GM12878 (cell line): ENCODE data around the gene TOR1A. TPM values are rescaled to one million over a fixed set of nuclear protein-coding genes. Genes with fewer than 3 reads are reported as not detected.

Experiments
- ATAC-seq: fragments of 200-7000 bp; cut with Tn5 transposase; 3 replicates; pipeline ENCODE4 v1.9.1; 2020; ENCODE audit warnings: mild to moderate bottlenecking, moderate library complexity
- BruUV-seq: library from RNA; stranded (reverse); fragments of 400-500 nt; replicated peaks from 2 replicates; lab custom pipeline; 2021; lab: Mats Ljungman, UMichigan
- CTCF ChIA-PET: fragments of 300-600 bp; sonication (Branson Sonifier 250); formaldehyde crosslinking; extraction: SDS; loops from one replicate; lab custom pipeline; 2021; ENCODE audit warnings: inconsistent platforms; lab: Yijun Ruan, JAX
- POLR2A ChIA-PET: fragments of 350-600 bp; formaldehyde crosslinking; extraction: SDS; loops from one replicate; lab custom pipeline; 2021; ENCODE audit warnings: inconsistent platforms; lab: Charles Lee
- RAD21 ChIA-PET: fragments of 300-600 bp; sonication (Branson Sonifier 250); formaldehyde crosslinking; loops from one replicate; lab custom pipeline; 2023; ENCODE audit warnings: antibody characterized with exemption; ENCODE audit not compliant: unreplicated experiment; lab: Charles Lee
- SMC1A ChIA-PET: fragments of 300-600 bp; sonication (Branson Sonifier 250); formaldehyde crosslinking; loops from one replicate; lab custom pipeline; 2023; ENCODE audit not compliant: unreplicated experiment, uncharacterized antibody; lab: Charles Lee
- DNase-seq: peaks from one replicate; pipeline ENCODE4 v3.0.0-alpha.2; 2011; ENCODE audit warnings: low read depth, low spot score
- FAIRE-seq: peaks from 3 replicates; lab custom pipeline; 2011; peaks lifted over from hg19 to GRCh38; lab: Jason Lieb, UNC
- H2AFZ ChIP-seq: 2 replicates; pipeline ENCODE4 v1.6.0; 2011; ENCODE audit warnings: low read depth, low read length, control low read depth; ENCODE audit not compliant: control insufficient read depth
- H3K27ac ChIP-seq: 2 replicates; pipeline ENCODE4 v1.5.1; 2011; ENCODE audit warnings: control low read depth; ENCODE audit not compliant: control insufficient read depth, insufficient read depth
- H3K27me3 ChIP-seq, 2 experiments: replicated peaks in 1 of 2; 2 replicates each; pipeline versions ENCODE4 v1.6.0 to v1.6.1; 2011; ENCODE audit warnings: low read length in 1 of 2; ENCODE audit not compliant: control insufficient read depth in 2 of 2, insufficient read depth in 2 of 2
- H3K36me3 ChIP-seq, 2 experiments: 2 replicates each; pipeline ENCODE4 v1.5.1; 2011; ENCODE audit warnings: low read length in 1 of 2; ENCODE audit not compliant: control insufficient read depth in 2 of 2, insufficient read depth in 2 of 2
- H3K4me1 ChIP-seq: 2 replicates; pipeline ENCODE4 v1.6.1; 2011; ENCODE audit warnings: mild to moderate bottlenecking, low read length, moderate library complexity, mixed read lengths; ENCODE audit not compliant: control insufficient read depth, insufficient read depth
- H3K4me2 ChIP-seq: 2 replicates; pipeline ENCODE4 v1.6.0; 2011; ENCODE audit warnings: control low read depth; ENCODE audit not compliant: control insufficient read depth, insufficient read depth
- H3K4me3 ChIP-seq: fragments of 200-600 bp; sonication (generic); 2 replicates; pipeline ENCODE4 v1.5.1; 2016
- H3K79me2 ChIP-seq: 2 replicates; pipeline ENCODE4 v1.6.0; 2011; ENCODE audit warnings: low read length; ENCODE audit not compliant: control insufficient read depth, insufficient read depth
- H3K9ac ChIP-seq: 2 replicates; pipeline ENCODE4 v1.8.0; 2011; ENCODE audit warnings: low read length, control low read depth, mixed read lengths; ENCODE audit not compliant: control insufficient read depth, insufficient read depth
- H3K9me3 ChIP-seq: replicated peaks from 3 replicates; pipeline ENCODE4 v1.5.1; 2011; ENCODE audit warnings: mild to moderate bottlenecking, low read length; ENCODE audit not compliant: control insufficient read depth, insufficient read depth
- H4K20me1 ChIP-seq: 2 replicates; pipeline ENCODE4 v1.6.0; 2011; ENCODE audit not compliant: control insufficient read depth, insufficient read depth
- CBX5 ChIP-seq: sonication (generic); IDR thresholded peaks from 2 replicates; pipeline ENCODE4 v1.6.1; 2016; ENCODE audit warnings: low read depth, moderate library complexity, mild to moderate bottlenecking, inconsistent platforms
- CHD2 ChIP-seq: IDR thresholded peaks from 2 replicates; pipeline ENCODE4 v1.6.1; 2011; ENCODE audit warnings: low read depth, low read length, improper control_type of control experiment, borderline replicate concordance
- DPF2 ChIP-seq: fragments of 450-650 bp; IDR thresholded peaks from 2 replicates; pipeline ENCODE4 v1.6.1; 2017; ENCODE audit warnings: mild to moderate bottlenecking
- E2F4 ChIP-seq: IDR thresholded peaks from 2 replicates; pipeline ENCODE4 v1.6.1; 2012; ENCODE audit warnings: low read depth, low read length, improper control_type of control experiment
- ELK1 ChIP-seq: IDR thresholded peaks from 2 replicates; pipeline ENCODE4 v1.6.1; 2012; ENCODE audit warnings: low read depth, low read length, improper control_type of control experiment
- FOXM1 ChIP-seq: IDR thresholded peaks from 2 replicates; pipeline ENCODE4 v1.6.1; 2012; ENCODE audit warnings: low read depth, mild to moderate bottlenecking, inconsistent platforms, low read length, moderate library complexity
- MEF2B ChIP-seq: fragments of 450-650 bp; IDR thresholded peaks from 2 replicates; pipeline ENCODE4 v1.6.1; 2018; ENCODE audit warnings: mild to moderate bottlenecking, moderate library complexity; ENCODE audit not compliant: partially characterized antibody, poor library complexity, severe bottlenecking
- NBN ChIP-seq: fragments of 450-650 bp; IDR thresholded peaks from 2 replicates; pipeline ENCODE4 v1.6.1; 2016
- NFIC ChIP-seq: IDR thresholded peaks from 2 replicates; pipeline ENCODE4 v1.6.1; 2012; ENCODE audit warnings: low read depth, mild to moderate bottlenecking, inconsistent platforms, low read length, moderate library complexity
- PAX8 ChIP-seq: fragments of 450-650 bp; IDR thresholded peaks from 2 replicates; pipeline ENCODE4 v1.6.1; 2017; ENCODE audit warnings: mild to moderate bottlenecking, moderate library complexity
- SREBF1 ChIP-seq: IDR thresholded peaks from 2 replicates; pipeline ENCODE4 v1.6.1; 2012; ENCODE audit warnings: mild to moderate bottlenecking, low read length
- SUZ12 ChIP-seq: fragments of 200-600 bp; sonication (generic); IDR thresholded peaks from one replicate; pipeline ENCODE4 v1.6.1; 2018; ENCODE audit warnings: antibody characterized with exemption, mild to moderate bottlenecking; ENCODE audit not compliant: unreplicated experiment
- TAF1 ChIP-seq: IDR thresholded peaks from 2 replicates; pipeline ENCODE4 v1.6.1; 2011; ENCODE audit warnings: mild to moderate bottlenecking, low read depth, low read length, borderline replicate concordance
- WRNIP1 ChIP-seq: IDR thresholded peaks from 2 replicates; pipeline ENCODE4 v1.6.1; 2011; ENCODE audit warnings: low read depth, low read length, improper control_type of control experiment, borderline replicate concordance
- ZBTB11 ChIP-seq: fragments of 450-650 bp; formaldehyde crosslinking; IDR thresholded peaks from 2 replicates; pipeline ENCODE4 v1.5.0; 2022; ENCODE audit warnings: mild to moderate bottlenecking, missing genetic modification characterization
- ZNF274 ChIP-seq: IDR thresholded peaks from one replicate; pipeline ENCODE4 v1.8.0; 2011; ENCODE audit not compliant: insufficient read length, insufficient read depth
- WGBS: methylation state at CpG from one replicate; pipeline ENCODE4 v1.1.6; 2016; ENCODE audit warnings: low lambda C conversion rate; ENCODE audit not compliant: insufficient replicate concordance, insufficient coverage; ENCODE audit errors: missing lambda C conversion rate; 5-methylcytosine and 5-hydroxymethylcytosine counted together
- in situ Hi-C: fragments of 300-500 bp; cut with MboI; formaldehyde crosslinking; loops from 9 replicates; pipeline ENCODE4 v1.14.3; 2018; ENCODE audit warnings: mixed read lengths
- intact Hi-C: fragments of 100-400 bp; cut with micrococcal nuclease; formaldehyde crosslinking; loops from one replicate; pipeline ENCODE4 v1.14.2; 2022; ENCODE audit not compliant: unreplicated experiment
- polyA plus RNA-seq, 11 experiments: library from polyadenylated mRNA; depleted of rRNA in 4 of 11; unstranded in 6 of 11; stranded (reverse) in 5 of 11; fragments of >200 nt; fragmentation: Nextera tagmentation in 4 of 11; fragmentation: Illumina TruSeq in 1 of 11; extraction: Ambion mirVana in 4 of 11; extraction: Trizol in 1 of 11; gene quantifications; 1 replicate in 1 of 11; 2 replicates in 10 of 11; pipeline versions ENCODE4 v1.2.1 to v1.2.3, GENCODE V29; 2011 to 2016; ENCODE audit warnings: inconsistent platforms in 2 of 11, missing spikeins in 2 of 11, low read depth in 1 of 11
- total RNA-seq, 4 experiments: library from RNA; depleted of rRNA in 3 of 4; stranded (reverse); fragments of >200 nt in 3 of 4; fragmentation: Illumina TruSeq in 1 of 4; extraction: Trizol in 1 of 4; gene quantifications; 2 replicates each; pipeline versions ENCODE4 v1.2.1 to v1.2.3, GENCODE V29; 2013 to 2021
- TF ChIP-seq, protein P1 (sequence below): IDR thresholded peaks from 2 replicates; pipeline ENCODE4 v1.6.1; 2011; ENCODE audit warnings: borderline replicate concordance, low read depth, mild to moderate bottlenecking, moderate library complexity, low read length; ENCODE audit not compliant: insufficient read depth, poor library complexity, severe bottlenecking
- TF ChIP-seq, protein P2 (sequence below): fragments of 450-650 bp; IDR thresholded peaks from 2 replicates; pipeline ENCODE4 v1.6.1; 2016; ENCODE audit warnings: mild to moderate bottlenecking

The TOR1A gene
- total and polyA plus RNA-seq, 10 of the 15 experiments (the other 5 are each of a cell fraction or from before 2014, with no cell fraction given): 3.2 to 60.8 (median 38.6) TPM

DNA sequence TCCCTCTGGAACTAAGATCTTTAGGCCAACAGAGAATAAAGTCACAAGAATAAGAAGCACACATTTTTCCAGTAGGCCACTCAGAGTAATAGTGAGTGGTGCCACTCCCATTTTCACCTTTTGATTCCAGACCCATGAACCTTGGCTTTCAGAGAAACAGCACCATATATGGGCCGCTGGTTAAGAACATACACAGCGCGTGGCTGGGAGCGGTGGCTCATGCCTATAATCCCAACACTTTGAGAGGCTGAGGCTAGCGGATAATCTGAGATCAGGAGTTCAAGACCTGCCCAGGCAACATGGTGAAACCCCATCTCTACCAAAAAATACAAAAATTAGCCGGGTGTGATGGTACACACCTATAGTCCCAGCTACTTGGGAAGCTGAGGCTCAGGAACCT is 55.5 kb downstream of the TOR1A start:
- ChIA-PET POLR2A (no interaction called here), CTCF (interaction anchor here (1.4 kb wide), 1 partner anchor 42 kb away, joined by 3 read pairs; no protein-coding TSS in a partner anchor), SMC1A (no interaction called here), RAD21 (no interaction called here)
- no peak for DNase-seq
- WGBS: 59% methylated on average over 6 of the region's 6 CpGs
- Histone ChIP-seq H3K9ac (no peak overlapping the region), H3K36me3 (no peaks in the 10 kb centered on the region), H3K4me3 (no peak overlapping the region), H3K4me1 (no peaks in the 10 kb centered on the region), H3K79me2 (no peaks in the 10 kb centered on the region), H3K27ac (no peak overlapping the region), H3K27me3 (peaks cover 0 to 1% of the 10 kb centered on the region in 2 experiments; a peak in 1 of 4 replicates), H3K9me3 (no peaks in the 10 kb centered on the region), H3K4me2 (no peak overlapping the region), H2AFZ (no peak overlapping the region), H4K20me1 (no peaks in the 10 kb centered on the region)
- intact Hi-C loops (no loop called here), in situ Hi-C loops (no loop called here)
- FAIRE-seq: no peak
- no TSS peak for BruUV-seq
- ATAC-seq: no peak
- TF ChIP-seq CHD2 (no peak), NFIC (no peak), FOXM1 (no peak), ELK1 (no peak), ZNF274 (no peak), CBX5 (no peak), DPF2 (no peak), NBN (no peak), PAX8 (no peak), MEF2B (no peak), TAF1 (no peak), E2F4 (no peak), WRNIP1 (no peak), SREBF1 (no peak), SUZ12 (no peak), ZBTB11 (no peak)
- TF ChIP-seq, protein P1, sequence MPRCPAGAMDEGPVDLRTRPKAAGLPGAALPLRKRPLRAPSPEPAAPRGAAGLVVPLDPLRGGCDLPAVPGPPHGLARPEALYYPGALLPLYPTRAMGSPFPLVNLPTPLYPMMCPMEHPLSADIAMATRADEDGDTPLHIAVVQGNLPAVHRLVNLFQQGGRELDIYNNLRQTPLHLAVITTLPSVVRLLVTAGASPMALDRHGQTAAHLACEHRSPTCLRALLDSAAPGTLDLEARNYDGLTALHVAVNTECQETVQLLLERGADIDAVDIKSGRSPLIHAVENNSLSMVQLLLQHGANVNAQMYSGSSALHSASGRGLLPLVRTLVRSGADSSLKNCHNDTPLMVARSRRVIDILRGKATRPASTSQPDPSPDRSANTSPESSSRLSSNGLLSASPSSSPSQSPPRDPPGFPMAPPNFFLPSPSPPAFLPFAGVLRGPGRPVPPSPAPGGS: no peak
- TF ChIP-seq, protein P2, sequence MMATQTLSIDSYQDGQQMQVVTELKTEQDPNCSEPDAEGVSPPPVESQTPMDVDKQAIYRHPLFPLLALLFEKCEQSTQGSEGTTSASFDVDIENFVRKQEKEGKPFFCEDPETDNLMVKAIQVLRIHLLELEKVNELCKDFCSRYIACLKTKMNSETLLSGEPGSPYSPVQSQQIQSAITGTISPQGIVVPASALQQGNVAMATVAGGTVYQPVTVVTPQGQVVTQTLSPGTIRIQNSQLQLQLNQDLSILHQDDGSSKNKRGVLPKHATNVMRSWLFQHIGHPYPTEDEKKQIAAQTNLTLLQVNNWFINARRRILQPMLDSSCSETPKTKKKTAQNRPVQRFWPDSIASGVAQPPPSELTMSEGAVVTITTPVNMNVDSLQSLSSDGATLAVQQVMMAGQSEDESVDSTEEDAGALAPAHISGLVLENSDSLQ: no peak
